Urothelium cell line (cell line): ENCODE measurements around the gene RBAK.
A peak's percentile ranks its signal among the peaks of the same experiment; 100 is the strongest.
"Not testable (repeated sequence)": the region's sequence is repeated elsewhere in the genome, so short reads cannot be mapped to it uniquely, and the experiment has no call there.

Source experiments
- DNase-seq: peaks from one replicate; pipeline ENCODE4 v3.0.0; 2011; ENCODE audit warnings: low spot score, mixed read lengths
- FAIRE-seq: peaks from 2 replicates; lab custom pipeline; 2011; peaks lifted over from hg19 to GRCh38; lab: Jason Lieb, UNC

Gene RBAK

DNA sequence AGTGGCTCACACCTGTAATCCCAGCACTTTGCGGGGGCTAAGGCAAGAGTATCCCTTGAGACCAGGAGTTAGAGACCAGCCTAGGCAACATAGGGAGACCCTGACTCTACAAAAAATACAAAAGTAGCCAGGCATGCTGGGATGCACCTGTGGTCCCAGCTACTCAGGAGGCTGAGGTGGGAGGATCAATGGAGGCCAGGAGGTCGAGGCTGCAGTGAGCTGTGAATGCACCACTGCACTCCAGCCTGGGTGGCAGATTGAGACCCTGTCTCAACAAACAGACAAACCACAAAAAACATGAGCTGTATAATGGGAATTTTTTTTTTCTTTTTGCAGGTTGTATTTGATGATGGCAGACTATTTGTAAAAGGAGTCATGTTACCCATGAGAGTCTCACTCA is 1.5 kb downstream of the RBAK start:
- FAIRE-seq, DNase-seq: not testable (repeated sequence)

DNA sequence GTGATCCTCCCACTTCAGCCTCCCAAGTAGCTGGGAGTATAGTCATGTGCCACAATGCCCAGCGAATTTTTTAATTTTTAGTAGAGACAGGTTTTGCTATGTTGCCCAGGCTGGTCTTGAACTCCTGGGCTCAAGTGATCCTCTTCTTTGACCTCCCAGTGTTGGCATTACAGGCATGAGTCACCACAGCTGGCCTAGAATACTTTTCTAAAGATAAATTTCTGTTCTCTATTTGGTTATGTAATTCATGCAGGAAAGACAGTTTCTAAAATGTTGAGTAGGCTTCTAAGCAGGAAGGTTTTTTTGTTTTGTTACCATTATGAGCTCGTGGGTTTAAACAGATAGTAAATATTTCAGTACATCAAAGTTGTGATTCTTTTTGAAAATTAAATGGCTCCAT is 5.0 kb downstream of the RBAK start:
- DNase-seq = no peak
- FAIRE-seq = no peak

DNA sequence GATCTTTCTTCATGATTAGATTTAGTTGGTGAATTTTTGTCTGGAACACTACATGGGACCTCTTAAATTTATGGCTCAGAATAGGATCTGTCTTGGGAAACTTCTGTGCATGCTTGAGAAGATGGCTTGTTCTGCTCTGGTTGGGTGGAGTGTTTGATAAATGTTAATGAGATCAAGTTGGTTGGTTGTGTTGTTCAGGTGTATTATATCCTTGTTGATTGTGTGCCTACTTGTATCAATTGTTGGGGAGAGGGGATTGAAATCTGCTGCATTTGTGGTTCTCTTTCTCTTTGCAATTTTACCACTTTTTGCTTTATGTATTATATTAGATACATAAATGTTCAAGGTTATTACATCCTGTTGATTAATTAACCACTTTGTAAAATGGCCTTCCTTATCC is 6.1 kb downstream of the RBAK start:
- not testable (repeated sequence) for DNase-seq, FAIRE-seq

DNA sequence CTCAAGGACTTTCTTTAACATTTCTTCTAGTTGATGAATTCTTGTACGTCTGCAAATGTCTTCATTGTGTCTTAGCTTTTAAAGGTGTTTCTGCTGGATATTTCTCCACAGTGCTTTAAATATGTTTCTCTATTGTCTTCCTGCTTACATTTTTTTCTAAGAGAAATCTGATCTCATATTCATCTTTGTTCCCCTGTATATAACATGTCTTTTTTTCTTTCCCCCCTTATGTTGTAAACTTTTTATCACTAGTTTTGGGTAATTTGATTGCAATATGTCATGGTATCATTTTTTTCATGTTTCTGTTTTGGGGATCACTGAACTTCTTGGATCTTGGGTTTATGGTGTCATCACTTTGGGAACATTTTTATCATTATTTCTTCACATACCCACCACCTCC is 7.5 kb downstream of the RBAK start:
- DNase-seq (no peak), FAIRE-seq (no peak)

DNA sequence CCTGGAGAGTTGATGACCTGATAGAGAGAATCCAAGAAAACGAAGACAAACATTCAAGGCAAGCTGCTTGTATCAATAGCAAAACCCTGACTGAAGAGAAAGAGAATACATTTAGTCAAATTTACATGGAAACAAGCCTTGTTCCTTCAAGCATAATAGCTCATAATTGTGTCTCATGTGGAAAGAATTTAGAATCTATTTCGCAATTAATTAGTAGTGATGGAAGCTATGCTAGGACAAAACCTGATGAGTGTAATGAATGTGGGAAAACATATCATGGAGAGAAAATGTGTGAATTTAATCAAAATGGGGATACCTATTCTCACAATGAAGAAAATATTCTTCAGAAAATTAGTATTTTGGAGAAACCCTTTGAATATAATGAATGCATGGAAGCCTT is 18.0 kb downstream of the RBAK start:
- no peak for DNase-seq
- FAIRE-seq = no peak

DNA sequence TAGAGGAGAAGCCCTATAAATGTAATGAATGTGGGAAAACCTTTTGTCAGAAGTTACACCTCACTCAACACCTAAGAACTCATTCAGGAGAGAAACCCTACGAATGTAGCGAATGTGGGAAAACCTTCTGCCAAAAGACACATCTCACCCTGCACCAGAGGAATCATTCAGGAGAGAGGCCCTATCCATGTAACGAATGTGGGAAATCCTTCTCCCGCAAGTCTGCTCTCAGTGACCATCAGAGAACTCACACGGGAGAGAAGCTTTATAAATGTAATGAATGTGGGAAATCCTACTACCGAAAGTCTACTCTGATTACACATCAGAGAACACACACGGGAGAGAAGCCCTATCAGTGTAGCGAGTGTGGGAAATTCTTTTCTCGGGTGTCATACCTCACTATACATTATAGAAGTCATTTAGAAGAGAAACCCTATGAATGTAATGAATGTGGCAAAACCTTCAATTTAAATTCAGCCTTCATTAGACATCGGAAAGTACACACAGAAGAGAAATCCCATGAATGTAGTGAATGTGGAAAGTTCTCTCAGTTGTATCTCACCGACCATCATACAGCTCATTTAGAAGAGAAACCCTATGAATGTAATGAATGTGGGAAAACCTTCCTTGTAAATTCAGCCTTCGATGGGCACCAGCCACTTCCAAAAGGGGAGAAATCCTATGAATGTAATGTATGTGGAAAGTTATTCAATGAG is 18.9 kb downstream of the RBAK start:
- DNase-seq (no peak), FAIRE-seq (peak; percentile 87)

DNA sequence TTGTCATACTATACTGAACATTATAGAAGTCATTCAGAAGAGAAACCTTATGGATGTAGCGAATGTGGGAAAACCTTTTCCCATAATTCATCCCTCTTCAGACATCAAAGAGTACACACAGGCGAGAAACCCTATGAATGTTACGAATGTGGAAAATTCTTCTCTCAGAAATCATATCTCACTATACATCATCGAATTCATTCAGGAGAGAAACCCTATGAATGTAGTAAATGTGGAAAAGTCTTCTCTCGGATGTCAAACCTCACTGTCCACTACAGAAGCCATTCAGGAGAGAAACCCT is 19.4 kb downstream of the RBAK start:
- DNase-seq = no peak
- FAIRE-seq = no peak

DNA sequence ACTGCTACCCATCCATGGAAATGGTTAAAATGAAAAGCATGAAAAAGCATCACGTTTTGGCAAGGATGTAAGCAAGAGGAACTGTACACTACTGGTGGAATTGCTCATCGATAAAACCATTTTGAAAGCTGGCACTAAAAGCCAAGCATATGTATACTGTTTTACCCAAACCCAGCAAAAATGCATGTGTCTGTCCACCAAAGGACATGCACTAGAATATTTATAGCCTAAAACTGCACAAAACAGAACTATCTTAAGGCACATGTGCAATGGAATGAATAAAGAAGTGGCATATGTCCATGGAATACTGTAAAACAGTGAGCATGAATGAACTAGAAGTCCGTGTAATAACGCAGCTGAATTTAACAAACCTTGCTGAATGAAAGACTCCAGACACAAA is 22.9 kb downstream of the RBAK start:
- FAIRE-seq = peak; percentile 93
- no peak for DNase-seq

DNA sequence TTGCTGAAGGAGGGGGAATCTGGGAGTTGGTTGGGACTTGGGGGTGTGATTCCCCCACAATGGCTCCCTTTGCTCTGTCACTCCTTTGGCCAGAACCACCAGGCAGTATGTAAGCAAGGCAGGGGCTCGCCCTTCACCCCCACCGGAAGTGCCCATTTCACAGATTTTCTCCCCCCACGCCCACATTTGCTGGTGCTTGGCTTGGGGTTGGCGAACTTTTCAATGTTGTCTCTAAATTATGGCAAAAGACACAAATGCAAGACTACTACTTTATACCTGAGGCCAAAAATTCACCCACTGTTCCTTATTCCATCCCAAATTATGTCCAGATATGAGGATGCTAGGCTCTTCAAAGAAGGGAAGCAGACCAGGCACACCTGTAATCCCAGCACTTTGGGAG is 24.5 kb downstream of the RBAK start:
- DNase-seq = no peak
- FAIRE-seq = no peak

DNA sequence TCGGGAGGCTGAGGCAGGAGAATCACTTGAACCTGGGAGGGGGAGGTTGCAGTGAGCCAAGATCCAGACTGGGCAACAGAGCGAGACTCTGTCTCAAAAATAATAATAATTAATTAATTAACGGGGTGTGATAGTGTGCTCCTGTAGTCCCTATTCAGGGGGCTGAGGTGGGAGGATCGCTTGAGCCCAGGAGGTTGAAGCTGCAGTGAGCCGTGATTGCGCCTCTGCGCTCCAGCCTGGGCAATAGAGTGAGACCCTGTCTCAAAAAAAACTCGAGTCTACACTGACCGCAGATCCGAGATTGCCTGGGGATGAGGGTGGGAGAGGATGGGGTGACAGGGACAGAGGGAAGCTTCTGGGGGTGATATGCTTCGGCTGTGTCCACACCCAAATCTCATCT is 29.5 kb downstream of the RBAK start:
- not testable (repeated sequence) for DNase-seq, FAIRE-seq

DNA sequence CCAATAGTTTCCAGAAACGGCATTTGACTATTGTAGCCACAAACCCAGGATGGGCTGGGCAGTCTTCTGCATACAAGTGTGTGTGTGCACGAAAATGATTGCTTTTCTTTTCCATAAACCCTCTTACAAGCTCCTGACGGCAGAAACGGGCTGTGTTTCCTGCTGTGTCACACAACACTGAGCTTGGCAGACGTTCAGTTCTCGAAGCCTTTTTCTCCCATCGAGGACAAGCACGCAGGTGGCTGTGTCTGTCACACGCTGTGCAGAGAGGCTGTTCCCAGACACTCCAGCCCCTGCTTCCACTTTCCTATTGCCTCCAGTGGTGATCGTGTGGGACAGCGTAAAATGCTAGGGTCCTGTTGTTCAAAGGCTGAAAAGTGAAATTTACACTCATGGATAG is 32.1 kb downstream of the RBAK start:
- DNase-seq (no peak), FAIRE-seq (peak; percentile 92)

DNA sequence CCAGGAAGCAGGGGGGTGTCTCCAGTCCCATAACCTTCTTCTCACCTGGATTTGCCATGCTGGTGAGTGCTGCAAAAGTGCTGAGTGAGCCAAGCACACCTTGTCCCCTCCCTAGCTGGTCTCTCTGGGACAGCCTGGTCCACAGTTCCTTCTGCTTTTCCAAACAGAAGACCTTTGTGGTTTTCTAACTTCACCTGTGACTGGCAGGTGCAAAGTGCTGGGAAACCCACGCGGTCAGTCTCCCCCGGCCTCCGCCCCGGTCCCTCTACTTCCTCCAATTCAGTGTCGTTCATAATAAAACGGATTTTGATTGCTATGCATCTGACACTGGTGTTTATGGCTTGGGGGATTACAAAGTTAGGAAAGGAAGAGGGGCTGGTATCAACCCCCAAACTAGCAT is 37.1 kb downstream of the RBAK start:
- DNase-seq (no peak), FAIRE-seq (no peak)

DNA sequence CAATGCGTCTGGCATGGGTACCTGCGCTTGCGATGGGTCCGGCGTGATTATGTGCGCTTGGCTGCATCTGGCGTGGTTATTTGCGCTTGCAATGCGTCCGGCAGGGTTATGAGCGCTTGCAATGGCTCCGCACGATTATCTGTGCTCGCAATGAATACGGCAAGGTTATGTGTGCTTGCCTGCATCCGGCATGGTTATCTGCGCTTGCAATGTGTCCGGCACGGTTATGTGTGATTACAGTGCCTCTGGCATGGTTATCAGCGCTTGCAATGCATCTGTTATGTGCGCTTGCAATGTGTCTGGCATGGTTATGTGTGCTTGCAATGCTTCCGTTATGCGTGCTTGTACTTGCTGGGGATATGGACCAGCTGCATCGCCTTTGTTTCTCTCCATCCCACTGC is 37.7 kb downstream of the RBAK start:
- DNase-seq (no peak), FAIRE-seq (peak; percentile 96)

DNA sequence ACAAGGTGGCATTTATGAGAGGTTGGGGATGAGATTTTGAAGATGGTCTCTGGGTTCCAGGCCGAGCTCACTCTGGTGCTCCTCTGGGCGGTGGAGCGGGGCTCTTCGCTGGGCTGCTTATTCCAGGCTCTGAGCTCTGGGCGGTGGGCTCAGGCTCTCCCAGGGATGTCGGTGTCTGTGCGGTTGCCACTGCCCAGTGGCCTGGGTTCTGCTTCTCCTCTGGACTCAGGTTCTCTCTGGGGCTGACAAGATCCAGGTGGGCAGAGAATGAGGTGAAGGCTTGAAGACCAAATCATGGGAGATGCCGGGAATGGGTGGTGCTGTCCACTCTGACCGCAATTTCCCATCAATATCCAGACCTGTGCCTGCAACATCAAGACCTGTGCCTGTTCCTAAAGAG is 40.6 kb downstream of the RBAK start:
- DNase-seq (no peak), FAIRE-seq (peak; percentile 77)

DNA sequence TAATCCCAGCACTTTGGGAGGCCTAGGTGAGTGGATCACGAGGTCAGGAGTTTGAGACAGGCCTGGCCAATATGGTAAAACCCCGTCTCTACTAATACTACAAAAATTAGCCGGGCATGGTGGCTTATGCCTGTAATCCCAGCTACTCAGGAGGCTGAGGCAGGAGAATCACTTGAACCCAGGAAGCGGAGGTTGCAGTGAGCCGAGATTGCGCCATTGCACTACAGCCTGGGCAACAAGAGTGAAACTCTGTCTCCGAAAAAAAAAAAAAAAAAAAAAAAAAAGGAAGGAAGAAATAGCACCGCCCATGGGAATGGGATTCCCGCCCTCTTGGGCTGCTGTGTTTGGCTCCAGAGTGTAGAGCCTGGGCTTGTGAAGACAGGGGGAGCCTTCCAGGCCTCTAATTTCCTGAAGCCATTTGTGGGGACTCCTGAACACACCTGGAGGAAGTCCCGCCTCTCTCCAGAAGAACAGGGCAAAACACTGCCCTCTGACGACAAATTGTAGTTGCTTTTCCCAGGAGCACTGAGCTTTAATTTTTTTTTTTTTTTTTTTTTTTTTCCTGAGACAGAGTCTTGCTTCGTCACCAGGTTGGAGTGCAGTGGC is 42.7 kb downstream of the RBAK start:
- FAIRE-seq, DNase-seq: not testable (repeated sequence)

DNA sequence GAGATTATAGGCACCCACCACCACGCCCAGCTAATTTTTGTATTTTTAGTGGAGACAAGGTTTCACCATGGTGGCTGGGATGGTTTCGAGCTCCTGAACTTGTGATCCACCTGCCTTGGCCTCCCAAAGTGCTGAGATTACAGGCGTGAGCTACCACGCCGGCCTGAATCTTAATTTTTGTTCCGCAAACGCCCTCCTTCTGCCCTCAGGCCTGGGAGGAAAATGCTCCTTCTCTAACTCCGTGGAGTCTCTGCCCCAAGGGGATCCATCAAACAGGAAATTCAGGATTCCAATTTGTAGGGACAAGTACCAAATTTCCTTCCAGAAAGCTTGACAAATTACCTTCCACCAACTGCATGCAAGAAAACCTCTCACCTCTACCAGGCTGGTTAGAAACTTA is 43.2 kb downstream of the RBAK start:
- no peak for FAIRE-seq

DNA sequence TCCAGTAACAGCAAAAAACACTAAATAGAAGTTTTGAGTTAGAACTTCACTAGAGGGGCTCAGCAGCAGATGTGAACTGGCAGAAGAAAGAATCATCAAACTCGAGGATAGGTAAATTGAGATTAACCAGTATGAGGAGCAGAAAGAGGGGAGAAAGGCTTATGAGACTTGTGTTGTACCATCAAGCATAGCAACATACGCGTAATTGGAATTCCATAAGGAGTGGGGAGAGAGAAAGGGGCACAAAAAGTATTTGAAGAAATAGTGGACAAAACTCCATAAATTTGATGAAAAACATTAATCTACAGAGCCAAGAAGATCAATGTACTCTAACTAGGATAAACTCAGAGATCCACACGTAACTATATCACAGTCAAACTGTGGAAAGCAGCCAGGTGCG is 48.3 kb downstream of the RBAK start:
- FAIRE-seq = peak; percentile 73
- no peak for DNase-seq

More for the DNA sequence above, 43.2 kb downstream of the RBAK start:
- DNase-seq = no peak

DNA sequence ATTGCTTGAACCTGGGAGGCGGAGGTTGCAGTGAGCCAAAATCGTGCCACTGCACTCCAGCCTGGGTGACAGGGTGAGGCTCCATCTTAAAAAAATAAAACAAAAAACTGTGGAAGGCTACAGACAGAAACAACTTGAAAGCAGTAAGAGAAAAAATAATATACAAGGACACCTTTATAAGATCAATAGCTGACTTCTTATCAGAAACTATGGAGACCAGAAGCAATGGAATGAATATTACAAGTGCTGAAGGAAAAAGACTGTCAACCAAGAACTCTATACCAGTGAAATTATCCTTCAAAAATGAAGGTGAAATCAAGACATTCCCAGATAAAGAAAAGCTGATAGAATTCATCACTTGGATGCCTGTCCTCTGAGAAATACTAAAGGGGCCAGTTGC is 49.0 kb downstream of the RBAK start:
- DNase-seq (peak; percentile 33), FAIRE-seq (no peak)

DNA sequence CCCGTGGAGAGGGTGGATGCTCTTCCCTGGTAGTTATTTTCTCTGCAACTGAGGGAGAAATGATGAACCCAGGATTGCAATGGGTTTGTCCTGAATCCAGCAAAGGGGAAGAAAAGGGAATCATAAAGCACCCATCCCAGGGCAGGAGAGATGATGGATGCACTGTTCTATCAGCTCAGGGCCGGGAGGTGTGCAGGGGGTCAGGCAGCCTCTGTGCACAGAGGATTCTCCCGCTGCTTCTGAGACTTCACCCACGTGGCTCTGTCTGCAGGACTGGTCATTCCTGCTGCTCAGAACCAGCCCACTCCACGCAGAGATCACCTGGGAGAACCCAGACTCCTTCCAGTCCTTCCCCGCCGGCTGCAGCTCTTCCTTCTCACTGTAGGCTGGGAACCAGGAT is 70.7 kb downstream of the RBAK start:
- FAIRE-seq = peak; percentile 73
- no peak for DNase-seq

DNA sequence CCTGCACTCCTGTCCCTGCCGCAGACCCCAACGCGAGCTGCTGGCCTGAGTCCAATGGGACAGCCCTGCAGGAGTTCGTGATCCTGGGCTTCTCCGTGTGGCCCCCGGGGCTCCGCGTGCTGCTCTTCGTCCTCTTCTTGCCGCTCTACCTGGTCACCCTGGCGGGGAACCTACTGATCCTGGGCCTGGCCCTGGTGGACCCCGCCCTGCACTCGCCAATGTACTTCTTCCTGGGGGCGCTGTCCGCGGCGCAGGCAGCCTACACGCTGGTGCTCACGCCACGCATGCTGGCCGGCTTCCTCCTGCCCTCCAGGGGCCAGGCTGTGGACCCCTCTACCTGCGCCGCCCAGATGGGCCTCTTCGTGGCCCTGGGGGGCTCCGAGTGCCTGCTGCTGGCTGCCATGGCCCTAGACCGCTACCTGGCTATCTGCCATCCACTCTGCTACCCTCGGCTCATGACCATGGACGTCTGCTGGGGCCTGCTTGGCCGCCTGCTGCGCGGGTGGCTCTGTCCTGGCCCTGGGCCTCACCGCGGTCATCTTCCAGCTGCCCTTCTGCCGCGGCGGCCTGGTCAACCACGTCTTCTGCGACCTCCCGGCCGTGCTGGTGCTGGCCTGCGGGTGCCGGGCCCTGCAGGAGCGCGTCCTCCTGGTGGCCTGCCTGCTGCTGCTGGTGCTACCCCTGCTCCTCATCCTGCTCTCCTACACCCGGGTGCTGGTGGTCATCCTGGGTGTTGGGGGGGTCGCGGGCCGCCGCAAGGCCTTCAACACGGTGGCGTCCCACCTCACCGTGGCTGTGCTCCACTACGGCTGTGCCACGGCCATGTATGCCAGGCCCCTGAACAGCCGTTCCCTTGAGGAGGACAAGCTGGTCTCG is 71.7 kb downstream of the RBAK start:
- DNase-seq = no peak
- peak; percentile 77 for FAIRE-seq
